NOMO-1 treated with DMSO at 0.1 percent for 48 hours (cell line): ENCODE measurements around the gene FAM47C.
"Not testable (repeated sequence)": the region's sequence is repeated elsewhere in the genome, so short reads cannot be mapped to it uniquely, and the experiment has no call there.

Source experiments
- DNase-seq: peaks from one replicate; lab custom pipeline; 2025; ENCODE audit not compliant: unreplicated experiment; lab: John Stamatoyannopoulos, UW

FAM47C gene

GRCh38 chrX:37008182-37008581 lies at the start of gene FAM47C:
TSS of gene FAM47C (plus strand) at chrX:37008366. CDS start at chrX:37008411, 45 bp downstream.
- not testable (repeated sequence) for DNase-seq

DNA sequence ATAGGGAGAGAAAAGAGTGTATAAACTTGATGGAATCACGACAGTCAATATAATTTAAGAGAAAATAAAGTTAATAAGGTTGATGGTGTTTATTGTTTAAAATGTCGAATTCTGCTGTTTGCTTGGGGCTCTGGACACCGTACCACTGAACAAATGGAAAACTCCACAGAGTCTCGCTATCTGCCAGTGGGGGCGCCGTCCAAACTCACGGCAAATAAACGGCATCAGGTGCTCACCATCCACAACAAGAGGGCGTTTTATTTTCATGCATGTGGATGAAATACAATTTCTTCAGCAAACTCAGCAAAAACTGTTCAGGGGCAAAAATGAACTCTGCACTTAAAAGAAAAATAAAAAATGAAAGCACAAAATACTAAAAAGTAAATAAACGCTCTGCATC lies 46.6 kb upstream of the FAM47C start:
- no peak for DNase-seq

DNA sequence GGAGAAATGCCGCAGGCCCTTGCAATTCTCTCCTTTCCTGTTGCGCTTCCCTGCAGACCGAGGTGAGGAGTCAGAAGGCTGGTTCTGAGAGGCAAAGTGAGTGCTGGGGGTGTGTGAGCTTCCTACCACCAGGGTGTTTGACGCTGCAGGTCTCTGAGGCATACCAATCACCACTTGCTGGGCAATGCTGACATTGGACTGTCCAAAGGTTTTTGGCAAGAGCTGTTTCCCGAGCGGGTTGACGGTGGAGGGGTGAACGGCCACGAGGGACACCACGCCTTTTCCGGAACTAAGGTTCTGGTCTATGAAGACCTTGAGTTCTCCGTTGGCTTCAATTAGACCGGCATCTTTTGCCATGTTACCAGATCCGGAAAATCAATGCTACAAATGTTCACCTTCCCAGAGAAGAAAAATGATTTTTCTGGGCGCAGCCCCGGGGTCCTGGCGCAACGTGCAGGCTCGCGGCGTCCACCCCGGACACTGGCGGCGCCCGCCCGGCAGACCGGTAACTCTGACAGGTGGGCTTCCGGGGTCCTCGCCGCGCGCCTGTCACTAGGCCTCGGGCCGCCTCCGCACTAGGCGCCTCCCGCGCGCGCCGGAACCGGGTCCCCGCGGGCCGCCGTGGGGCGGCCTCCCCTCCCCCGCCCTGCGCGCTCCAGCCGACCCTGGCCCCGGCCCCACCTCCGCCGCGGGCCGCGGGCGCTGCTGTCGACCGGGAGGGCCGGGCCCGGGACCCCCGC lies 44.9 kb upstream of the FAM47C start:
- no peak for DNase-seq

- DNase-seq = no peak
Measured at GRCh38 chrX:36963852-36964251, 44.3 kb upstream of the FAM47C start.

DNA sequence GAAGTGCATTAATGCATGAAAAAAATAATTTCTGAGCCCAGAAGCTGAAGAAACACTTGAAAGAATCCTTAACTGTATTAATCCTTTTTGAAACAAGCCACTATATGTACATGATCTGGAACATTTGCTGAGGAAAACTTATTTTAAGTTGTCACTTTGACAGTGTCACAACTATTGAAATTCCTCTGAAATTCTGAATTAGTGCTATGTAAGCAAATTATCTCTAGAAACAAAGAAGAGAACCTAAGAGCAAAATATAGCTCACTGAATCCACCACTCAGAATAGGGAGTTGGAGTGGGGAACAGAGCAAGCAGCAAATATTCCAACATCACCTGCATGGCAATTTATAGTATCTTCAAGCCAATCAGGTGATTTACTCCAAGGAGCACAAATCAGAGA lies 34.6 kb upstream of the FAM47C start:
- DNase-seq = no peak

GRCh38 chrX:36974911-36975310 lies 33.3 kb upstream of the FAM47C start:
- DNase-seq = no peak

GRCh38 chrX:36978886-36979285 lies 29.3 kb upstream of the FAM47C start:
- no peak for DNase-seq

DNA sequence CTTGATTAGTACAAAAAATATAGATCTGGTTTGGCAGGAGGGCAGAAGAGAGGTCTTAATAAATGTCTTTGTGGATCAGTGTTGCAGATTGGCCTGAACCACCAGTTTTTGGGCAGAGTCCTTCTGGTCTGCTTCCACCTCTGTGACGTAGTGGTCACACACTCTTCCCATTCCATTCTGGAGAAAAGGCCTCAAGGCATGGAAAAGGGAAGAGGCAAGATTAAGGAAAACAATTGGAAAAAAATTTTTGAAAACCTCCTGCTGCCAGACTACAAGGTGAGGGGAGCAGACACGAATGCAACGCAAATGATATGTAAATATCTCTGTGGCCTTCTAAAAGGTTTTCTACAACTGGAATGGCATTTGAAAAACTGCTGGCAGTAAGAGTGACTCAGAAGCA lies 24.3 kb upstream of the FAM47C start:
- DNase-seq = no peak

- DNase-seq = peak; percentile 4
Measured at GRCh38 chrX:36985416-36986209, 22.6 kb upstream of the FAM47C start.

- DNase-seq = no peak
Measured at GRCh38 chrX:36986231-36986630, 21.9 kb upstream of the FAM47C start.

DNA sequence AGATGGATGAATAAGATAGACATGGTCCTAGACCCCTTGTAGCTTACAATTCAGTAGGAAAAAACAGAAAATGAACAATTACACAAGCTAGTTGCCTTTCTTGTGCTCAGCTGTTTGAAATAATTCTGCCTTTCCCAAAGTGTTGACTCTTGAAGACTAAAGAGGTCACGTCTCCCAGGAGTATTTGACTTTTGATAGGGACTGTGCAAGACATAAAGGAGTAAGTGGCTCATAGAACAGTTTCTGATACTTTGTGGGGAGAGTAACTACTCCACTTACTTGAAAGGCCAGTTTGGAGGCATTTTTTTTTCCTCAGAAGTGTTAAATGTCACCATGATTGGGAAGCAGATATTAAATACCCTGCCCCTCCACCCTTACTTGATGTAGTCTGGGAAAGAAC lies 21.0 kb upstream of the FAM47C start:
- not testable (repeated sequence) for DNase-seq

- no peak for DNase-seq
Measured at GRCh38 chrX:37000140-37000539, 8.0 kb upstream of the FAM47C start.

GRCh38 chrX:37010496-37010895 lies 2.3 kb downstream of the FAM47C start:
- no peak for DNase-seq

DNA sequence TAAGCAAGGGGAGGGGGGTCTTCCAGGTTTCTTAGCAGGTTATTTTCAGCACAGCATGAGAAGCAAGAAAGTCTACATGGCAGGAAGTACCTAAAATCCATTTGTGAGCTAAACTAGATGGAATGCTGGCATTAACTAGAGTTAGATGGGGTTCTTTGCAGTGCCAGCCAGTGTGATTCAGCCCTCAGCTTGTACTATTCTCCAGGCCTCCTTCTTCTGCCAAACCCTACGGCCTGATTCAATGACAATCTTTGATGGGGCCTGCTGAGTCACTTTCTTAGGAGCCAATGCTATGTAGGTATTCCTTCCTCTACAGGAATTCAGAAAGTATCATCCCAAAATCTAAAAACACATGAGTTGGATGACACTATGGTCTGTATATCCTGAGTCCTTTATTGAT lies 26.1 kb downstream of the FAM47C start:
- not testable (repeated sequence) for DNase-seq

DNA sequence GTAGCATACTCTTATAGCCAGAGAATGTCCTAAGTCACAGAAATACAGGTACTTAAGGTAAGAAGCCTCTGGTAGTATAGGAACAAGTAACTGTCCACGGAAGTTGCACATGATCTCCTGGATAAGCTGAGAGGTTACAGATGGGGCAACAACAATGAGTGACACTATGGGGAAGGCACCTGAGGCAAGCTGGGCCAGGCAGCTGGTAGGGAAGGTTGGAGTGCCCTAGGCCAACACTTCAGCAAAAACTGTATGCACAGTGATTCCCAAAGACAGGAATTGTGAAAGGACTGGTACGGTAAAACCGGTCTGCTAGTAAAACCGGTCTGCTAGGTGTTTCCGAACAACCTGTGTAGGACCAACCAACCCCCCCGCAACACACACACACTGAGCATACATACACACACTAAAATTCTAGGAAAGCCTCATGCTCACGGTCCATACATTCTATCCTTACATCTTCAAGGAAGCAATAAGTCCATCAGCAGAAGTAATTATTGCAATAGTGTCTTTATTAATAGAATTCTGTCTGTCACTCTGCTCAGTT lies 28.6 kb downstream of the FAM47C start:
- DNase-seq = not testable (repeated sequence)

DNA sequence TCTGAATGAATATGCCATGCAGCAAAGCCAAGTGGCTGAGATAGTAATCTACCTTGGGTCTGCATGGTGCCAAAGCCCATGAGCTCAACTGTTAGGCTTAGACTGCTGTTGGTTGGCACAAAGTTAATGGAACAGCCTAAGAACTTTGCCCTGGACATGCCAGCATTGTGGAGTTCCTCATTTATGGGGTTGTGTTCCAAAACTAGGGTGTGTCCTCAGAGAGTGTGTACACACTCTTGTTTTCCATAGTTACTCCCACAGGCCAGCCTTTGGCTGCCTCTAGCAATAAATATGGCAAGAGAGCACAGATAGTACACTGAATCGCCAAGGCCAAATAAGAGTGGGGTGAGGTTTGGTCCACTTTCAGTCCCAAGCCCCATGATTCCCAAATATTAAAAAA lies 30.6 kb downstream of the FAM47C start:
- not testable (repeated sequence) for DNase-seq

- not testable (repeated sequence) for DNase-seq
Measured at GRCh38 chrX:37042956-37043885, 35.1 kb downstream of the FAM47C start.

GRCh38 chrX:37047776-37048175 lies 39.6 kb downstream of the FAM47C start:
- DNase-seq = no peak

GRCh38 chrX:37057572-37057971 lies 49.4 kb downstream of the FAM47C start:
- DNase-seq = not testable (repeated sequence)

DNA sequence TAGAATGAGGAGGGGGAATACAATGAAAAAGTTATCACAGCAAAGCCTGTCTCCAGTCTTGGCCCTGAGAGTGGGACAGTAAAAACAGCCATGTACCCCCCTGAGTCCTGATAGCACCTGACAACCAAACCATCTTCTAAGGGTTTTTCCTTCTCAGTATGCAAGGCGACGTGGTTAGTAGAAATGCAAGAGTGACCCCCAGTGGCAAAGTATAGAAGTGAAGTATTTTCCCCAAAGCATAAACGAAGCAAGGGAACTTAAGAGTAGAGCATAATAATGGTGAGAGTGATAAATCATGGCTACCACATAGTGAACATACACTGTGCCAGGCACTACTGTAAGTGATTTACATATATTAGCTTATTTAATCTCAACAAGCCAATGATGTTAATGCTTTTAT lies 52.8 kb downstream of the FAM47C start:
- DNase-seq = peak; percentile 37
